GM18498 (cell line): Measurements from ENCODE around the gene TFCP2L1.

Source experiments
- ATAC-seq: cut with Tn5 transposase; IDR thresholded peaks from one replicate; pipeline ENCODE4 v1.9.1; 2021; ENCODE audit warnings: mild to moderate bottlenecking, moderate library complexity; ENCODE audit not compliant: unreplicated experiment

Gene TFCP2L1

DNA sequence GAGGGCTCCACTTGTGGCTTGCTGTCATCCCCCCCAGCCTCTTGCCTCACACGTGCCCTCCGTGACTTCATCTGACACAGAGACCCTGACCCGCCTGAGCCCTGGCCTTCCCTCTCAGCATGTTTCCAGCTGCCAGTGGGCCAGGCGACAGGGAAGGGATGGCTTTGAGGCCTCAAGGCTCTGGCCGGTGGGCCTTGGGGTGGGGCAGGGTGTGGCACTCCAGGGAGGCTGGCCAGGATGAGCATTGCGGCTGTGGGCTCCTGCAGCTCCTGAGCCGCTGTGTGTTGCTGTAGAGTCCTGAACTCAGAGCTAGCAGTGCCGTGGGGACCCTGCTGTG lies 85.0 kb downstream of the TFCP2L1 start:
- ATAC-seq, result no peak

DNA sequence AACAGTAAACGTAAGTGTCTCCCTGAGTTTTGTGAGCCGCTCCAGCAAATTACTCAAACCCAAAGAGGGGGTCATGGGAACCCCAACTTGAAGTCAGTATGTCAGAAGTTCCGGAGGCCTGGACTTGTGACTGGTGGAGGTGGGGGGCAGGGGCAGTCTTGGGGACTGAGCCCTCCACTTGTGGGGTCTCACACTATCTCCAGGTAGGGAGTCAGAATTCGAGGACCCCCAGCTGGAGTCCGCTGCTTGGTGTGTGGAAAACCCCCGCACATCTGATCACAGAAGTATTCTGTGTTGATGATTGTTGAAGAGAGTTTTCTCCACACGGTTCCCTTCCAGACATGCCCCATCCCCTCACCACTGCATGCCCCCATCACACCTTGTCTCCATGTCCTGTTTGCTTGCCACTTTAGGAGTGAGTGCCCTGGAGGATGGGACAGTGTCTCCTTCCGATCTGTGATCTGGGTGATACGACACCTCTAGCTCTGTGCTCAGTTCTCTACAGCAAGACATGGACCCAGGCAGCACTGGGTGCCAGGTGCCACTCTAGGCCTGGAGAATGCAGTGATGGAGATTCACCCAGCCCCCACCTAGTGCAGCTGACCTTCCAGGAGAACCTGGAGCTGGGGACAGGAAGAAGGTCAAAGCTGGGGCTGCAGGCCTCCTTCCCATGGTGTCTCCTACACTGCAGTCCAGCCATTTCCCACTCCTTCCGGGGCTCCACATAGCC lies 85.6 kb downstream of the TFCP2L1 start:
- ATAC-seq, result no peak

- no peak for ATAC-seq
These were observed 87.5 kb downstream of the TFCP2L1 start for GRCh38 chr2:121197369-121198091.

GRCh38 chr2:121196849-121197155 lies 88.2 kb downstream of the TFCP2L1 start:
- ATAC-seq, result no peak

GRCh38 chr2:121196132-121196848 lies 88.7 kb downstream of the TFCP2L1 start:
- ATAC-seq, result no peak

DNA sequence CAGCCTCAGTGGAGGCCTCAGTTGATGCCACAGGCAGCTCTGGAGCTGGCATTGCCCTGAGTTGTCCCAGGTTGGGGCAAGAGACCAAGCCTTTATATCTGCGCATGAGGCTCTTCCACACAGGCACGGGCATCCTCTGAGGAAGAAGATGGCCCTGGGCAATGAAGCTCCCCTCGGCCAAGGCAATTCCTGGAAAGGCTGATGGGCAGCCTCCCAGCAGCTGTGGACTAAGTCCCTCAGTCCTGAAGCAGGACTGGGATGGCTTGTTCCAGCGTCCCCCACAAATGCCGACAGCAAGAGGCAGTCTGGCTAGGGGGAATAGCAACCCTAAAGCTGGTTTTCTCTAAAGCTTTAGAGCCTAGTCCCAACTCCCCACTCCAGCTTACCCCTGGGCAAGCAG lies 90.0 kb downstream of the TFCP2L1 start:
- no peak for ATAC-seq

GRCh38 chr2:121194626-121195025 lies 90.4 kb downstream of the TFCP2L1 start:
- ATAC-seq, result no peak

DNA sequence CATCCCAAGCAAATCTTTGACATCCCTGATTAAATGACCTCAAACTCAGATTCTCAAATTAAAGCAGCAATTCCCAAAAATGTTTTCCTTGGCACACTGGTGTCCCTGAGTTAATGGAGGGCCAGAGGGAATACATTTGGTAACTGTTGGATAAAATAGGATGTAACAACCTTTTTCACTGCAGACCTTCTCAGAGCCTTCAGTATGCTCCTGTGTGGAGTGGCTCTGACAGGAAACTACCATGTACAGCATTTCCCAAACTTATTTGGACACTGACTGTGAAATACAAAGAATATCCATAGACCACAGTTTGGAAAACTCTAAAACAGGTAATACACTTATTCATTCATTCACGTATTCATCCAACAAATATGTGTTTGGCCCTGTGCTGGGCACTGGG lies 91.8 kb downstream of the TFCP2L1 start:
- no peak for ATAC-seq

DNA sequence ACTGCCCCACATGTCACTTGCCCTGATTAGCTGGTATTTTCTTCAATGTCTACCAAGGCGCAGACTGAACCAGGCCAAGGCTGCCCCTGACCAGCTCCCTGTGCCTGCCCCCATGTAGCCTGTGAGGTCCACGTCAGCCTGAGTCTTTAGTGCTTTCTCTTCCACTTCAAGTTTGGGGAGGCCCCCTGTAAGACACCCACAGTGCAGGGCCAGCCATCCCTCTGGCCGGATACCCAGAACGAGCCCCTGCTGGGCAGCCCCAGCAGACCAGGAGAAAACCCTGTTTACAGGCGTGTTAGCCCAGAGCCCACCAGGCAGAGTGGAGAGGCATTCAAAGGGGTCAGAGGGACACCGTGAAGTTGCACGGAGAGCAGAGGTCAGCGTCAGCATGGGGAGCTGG lies 92.4 kb downstream of the TFCP2L1 start:
- ATAC-seq, result no peak

DNA sequence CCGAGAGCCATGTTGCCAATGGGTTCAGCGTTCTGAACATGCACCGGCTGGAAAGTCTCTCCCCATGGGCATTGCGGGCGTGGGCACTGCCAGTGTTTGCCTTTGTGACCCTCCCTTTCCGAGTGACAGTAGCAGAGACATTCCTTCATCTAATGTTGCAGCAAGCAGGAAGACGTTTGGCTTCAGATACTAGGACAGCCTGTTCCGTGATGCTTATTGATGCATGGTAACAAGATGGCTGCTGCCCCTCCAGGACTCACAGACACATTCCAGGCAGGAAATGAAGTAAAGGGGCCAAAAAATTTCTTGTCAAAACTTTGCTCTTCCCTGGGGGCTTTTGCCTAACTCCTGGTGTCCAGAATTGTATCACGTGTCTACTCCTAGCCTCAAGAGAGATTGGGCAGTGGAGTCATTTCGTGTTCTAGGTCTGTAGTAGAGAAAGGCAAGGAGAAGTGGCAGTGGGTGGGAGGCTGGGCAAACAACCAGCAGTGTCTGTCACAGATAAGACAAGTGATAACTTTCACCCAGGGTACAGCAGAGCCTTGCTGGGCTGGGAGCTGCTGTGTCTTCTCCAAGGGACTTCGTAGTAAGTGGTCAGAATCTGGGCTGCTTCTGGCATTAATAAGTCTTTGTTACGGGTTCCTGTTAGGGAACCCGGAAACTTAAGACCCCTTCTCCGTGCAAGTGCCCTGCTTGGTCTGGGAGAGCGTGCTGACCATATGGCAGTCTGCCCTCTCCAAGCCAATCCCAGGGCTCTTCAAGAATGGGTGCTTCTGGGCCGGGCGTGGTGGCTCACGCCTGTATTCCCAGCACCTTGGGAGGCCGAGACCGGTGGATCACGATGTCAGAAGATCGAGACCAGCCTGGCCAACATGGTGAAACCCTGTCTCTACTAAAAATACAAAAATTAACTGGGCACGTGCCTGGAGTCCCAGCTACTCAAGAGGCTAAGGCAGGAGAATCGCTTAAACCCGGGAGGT lies 93.5 kb downstream of the TFCP2L1 start:
- ATAC-seq, result no peak

- ATAC-seq, result no peak
These were observed 95.2 kb downstream of the TFCP2L1 start for GRCh38 chr2:121189661-121190381.

DNA sequence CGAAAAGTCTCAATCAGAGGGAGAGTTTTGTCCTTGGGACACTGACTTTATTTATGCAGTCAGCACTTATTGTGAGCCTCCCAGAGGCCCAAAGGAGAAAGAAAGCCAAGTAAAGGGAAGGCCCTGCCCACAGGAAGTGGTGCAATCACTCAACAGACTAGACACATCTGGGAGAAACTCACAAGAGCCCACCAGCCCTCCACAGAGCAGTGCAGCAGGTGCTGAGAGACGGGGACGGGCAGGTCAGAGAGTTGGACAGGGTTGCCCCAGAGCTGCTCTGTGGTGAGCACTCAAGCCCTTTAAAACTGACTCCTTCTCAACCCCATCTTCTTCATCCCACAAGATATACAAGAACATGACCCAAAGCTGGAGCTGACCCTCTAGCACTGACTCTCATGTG lies 96.0 kb downstream of the TFCP2L1 start:
- ATAC-seq, result no peak

DNA sequence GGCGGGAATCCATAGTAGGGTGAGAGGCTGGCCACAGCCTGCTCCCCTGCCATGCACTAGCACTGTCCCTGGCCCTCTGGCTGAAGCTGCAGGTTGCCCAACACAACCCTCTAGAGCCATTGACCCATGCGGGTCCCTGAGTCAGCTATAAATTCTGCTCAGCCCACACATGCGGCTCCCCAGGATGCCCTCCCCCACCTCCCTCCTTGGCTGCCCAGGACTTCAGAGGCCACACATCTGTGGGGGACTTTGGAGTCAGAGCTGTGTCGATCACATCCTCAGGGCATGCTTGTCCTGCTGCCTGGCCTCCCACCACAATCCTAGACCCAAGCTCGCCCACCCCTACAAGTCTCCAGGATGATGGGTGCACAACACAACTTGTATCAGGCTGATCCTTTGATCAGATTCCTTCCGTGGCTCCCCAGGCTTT lies 97.0 kb downstream of the TFCP2L1 start:
- ATAC-seq, result no peak

GRCh38 chr2:121187351-121187981 lies 97.5 kb downstream of the TFCP2L1 start:
- no peak for ATAC-seq

GRCh38 chr2:121186261-121186660 lies 98.7 kb downstream of the TFCP2L1 start:
- no peak for ATAC-seq

GRCh38 chr2:121185571-121186074 lies 99.4 kb downstream of the TFCP2L1 start:
- no peak for ATAC-seq

DNA sequence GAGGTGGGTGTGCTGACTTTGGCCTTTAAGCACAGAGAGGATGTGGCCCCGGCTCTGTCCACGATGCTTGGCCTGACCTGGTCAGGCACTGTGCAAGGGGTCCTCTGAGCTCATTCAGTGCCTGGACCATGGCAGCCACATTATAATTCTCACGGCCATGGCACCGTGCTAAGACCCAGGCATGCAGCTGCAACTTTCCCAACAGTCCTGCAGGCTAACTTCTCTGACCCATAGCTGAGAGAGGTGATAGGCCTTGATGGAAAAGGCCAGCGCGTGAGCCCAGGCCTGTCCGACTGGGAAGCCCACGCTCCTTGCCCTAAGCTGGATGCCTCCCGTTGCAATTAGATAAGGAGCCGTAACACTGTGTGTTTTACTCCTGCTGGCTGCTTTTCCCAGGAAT lies 99.9 kb downstream of the TFCP2L1 start:
- no peak for ATAC-seq

DNA sequence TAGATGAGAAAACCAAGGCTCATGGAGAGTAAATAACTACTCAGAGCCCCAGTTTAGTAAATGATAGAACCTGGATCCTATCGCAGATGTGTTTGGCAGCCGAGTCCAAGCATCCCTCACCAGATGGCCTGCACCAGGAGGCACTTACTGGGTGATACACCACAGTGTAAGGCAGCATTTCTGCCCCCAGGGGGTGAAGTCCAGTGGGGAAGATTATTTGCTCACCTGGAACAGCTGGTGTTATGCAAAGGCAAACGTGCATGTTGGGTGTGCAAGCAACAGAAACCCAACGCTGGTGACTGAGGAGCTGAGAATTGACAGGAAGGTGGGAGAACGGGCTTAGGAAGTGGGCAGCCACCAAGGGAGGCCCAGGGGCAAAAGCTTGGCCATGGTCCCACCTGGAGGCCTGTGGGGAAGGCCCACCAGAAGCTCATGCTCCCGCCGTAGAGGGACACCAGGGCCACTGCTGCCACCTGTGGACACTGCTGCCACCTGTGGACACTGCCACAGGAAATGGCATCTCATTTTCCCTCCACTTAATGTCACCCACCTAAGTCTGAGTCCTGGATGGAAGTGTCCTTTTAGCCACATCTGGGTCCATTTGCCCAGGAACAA lies 100.6 kb downstream of the TFCP2L1 start:
- ATAC-seq, result no peak

DNA sequence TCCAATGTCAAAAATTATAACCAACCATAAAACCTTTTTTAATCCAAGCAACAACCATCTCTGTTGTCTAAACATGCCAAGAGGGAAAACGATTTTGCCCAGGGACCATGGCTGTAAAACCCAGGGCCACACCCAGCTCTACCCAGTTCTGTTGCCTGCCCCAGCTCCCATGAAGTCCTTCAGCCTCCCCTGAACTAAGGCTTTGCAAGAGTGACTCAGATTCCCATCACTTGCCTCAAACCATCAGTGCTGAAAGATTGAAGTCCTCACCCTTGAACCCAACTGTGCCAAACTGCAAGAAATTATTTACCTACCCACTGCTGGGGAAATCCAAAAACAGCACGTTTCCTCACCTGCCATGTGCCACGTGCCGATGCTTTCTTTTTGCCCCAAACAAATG lies 102.5 kb downstream of the TFCP2L1 start:
- no peak for ATAC-seq
